CD14-positive monocyte (primary cell): ENCODE data around the gene NFAM1. TPM values are rescaled to one million over a fixed set of nuclear protein-coding genes. Genes with fewer than 3 reads are reported as not detected.

Experiments used
- DNase-seq, 3 donors: peaks; one replicate each; pipeline ENCODE4 v3.0.0-alpha.2; 2011 to 2022
- H2AFZ ChIP-seq: 2 replicates; pipeline ENCODE4 v1.6.0; 2012; ENCODE audit warnings: mild to moderate bottlenecking, low read depth, low read length, inconsistent platforms; ENCODE audit not compliant: insufficient read depth, poor library complexity, severe bottlenecking
- H3K27ac ChIP-seq, 2 donors: 1 replicate in 1 of 2; 2 replicates in 1 of 2; pipeline ENCODE4 v1.5.1; 2012 to 2013; ENCODE audit warnings: low read length in 2 of 2, control low read depth in 1 of 2, inconsistent platforms in 1 of 2, low read depth in 1 of 2, mild to moderate bottlenecking in 1 of 2
- H3K27me3 ChIP-seq, 2 donors: one replicate each; pipeline versions ENCODE4 v1.6.0 to v1.6.1; 2011 to 2013; ENCODE audit warnings: low read length in 2 of 2; ENCODE audit not compliant: control insufficient read depth in 2 of 2, insufficient read depth in 2 of 2
- H3K36me3 ChIP-seq, 2 donors: replicated peaks in 1 of 2; 1 replicate in 1 of 2; 2 replicates in 1 of 2; pipeline versions ENCODE4 v1.5.1 to v1.6.1; 2012 to 2013; ENCODE audit warnings: low read length in 2 of 2, control low read depth in 1 of 2, inconsistent platforms in 1 of 2, mild to moderate bottlenecking in 1 of 2; ENCODE audit not compliant: insufficient read depth in 2 of 2, control insufficient read depth in 1 of 2
- H3K4me1 ChIP-seq, 2 donors: 1 replicate in 1 of 2; 2 replicates in 1 of 2; pipeline versions ENCODE4 v1.5.1 to v1.6.1; 2012 to 2013; ENCODE audit warnings: low read length in 2 of 2, control low read depth in 1 of 2, inconsistent platforms in 1 of 2, mild to moderate bottlenecking in 1 of 2, moderate library complexity in 1 of 2; ENCODE audit not compliant: insufficient read depth in 2 of 2, control insufficient read depth in 1 of 2
- H3K4me2 ChIP-seq: replicated peaks from 2 replicates; pipeline ENCODE3; 2012; ENCODE audit warnings: low read length, moderate library complexity, mild to moderate bottlenecking; ENCODE audit not compliant: poor library complexity, severe bottlenecking; ENCODE audit errors: extremely low read depth
- H3K4me3 ChIP-seq, 3 experiments: fragments of 200-600 bp in 1 of 3; sonication (generic) in 1 of 3; replicated peaks in 1 of 3; 1 replicate in 2 of 3; 2 replicates in 1 of 3; pipeline ENCODE4 v1.5.1; 2011 to 2013; ENCODE audit warnings: low read length in 3 of 3, mild to moderate bottlenecking in 3 of 3, control low read depth in 2 of 3, low read depth in 2 of 3, inconsistent platforms in 1 of 3, moderate library complexity in 1 of 3
- H3K79me2 ChIP-seq: 2 replicates; pipeline ENCODE4 v1.6.0; 2012; ENCODE audit warnings: mild to moderate bottlenecking, control low read depth, inconsistent platforms, low read length, moderate library complexity; ENCODE audit not compliant: insufficient read depth
- H3K9ac ChIP-seq: 2 replicates; pipeline ENCODE4 v1.6.0; 2017; ENCODE audit warnings: low read length, mild to moderate bottlenecking; ENCODE audit not compliant: insufficient read depth, poor library complexity, severe bottlenecking
- H3K9me3 ChIP-seq, 2 donors: replicated peaks in 1 of 2; 1 replicate in 1 of 2; 2 replicates in 1 of 2; pipeline versions ENCODE4 v1.5.1 to v1.6.1; 2012 to 2013; ENCODE audit warnings: low read length in 2 of 2, control low read depth in 1 of 2; ENCODE audit not compliant: control insufficient read depth in 1 of 2, insufficient read depth in 1 of 2
- H4K20me1 ChIP-seq: 2 replicates; pipeline ENCODE4 v1.6.0; 2012; ENCODE audit warnings: mild to moderate bottlenecking, low read length, control low read depth, moderate library complexity; ENCODE audit not compliant: insufficient read depth
- H3K27ac Mint-ChIP-seq, 7 donors: one replicate each; pipeline ENCODE4 v1.8.0; 2020; ENCODE audit warnings: mild to moderate bottlenecking in 7 of 7, mixed read lengths in 7 of 7, moderate library complexity in 6 of 7, inconsistent platforms in 2 of 7
- H3K27me3 Mint-ChIP-seq, 3 donors: one replicate each; pipeline ENCODE4 v1.8.0; 2021 to 2022; ENCODE audit warnings: low read depth in 3 of 3, mild to moderate bottlenecking in 3 of 3, mixed read lengths in 3 of 3, moderate library complexity in 3 of 3, inconsistent platforms in 1 of 3
- H3K36me3 Mint-ChIP-seq, 2 donors: one replicate each; pipeline ENCODE4 v1.8.0; 2020; ENCODE audit warnings: mixed read lengths in 2 of 2, inconsistent platforms in 1 of 2, mild to moderate bottlenecking in 1 of 2
- H3K4me1 Mint-ChIP-seq: one replicate; pipeline ENCODE4 v1.8.0; 2020; ENCODE audit warnings: mild to moderate bottlenecking, mixed read lengths
- H3K4me3 Mint-ChIP-seq, 2 donors: one replicate each; pipeline ENCODE4 v1.8.0; 2020; ENCODE audit warnings: mild to moderate bottlenecking in 2 of 2, mixed read lengths in 2 of 2, moderate library complexity in 1 of 2
- H3K9me3 Mint-ChIP-seq, 7 donors: one replicate each; pipeline ENCODE4 v1.8.0; 2020 to 2022; ENCODE audit warnings: mixed read lengths in 7 of 7, mild to moderate bottlenecking in 6 of 7, moderate library complexity in 6 of 7, inconsistent platforms in 2 of 7
- CTCF ChIP-seq: fragments of 200-600 bp; IDR thresholded peaks from one replicate; pipeline ENCODE4 v1.8.0; 2022; ENCODE audit warnings: antibody characterized with exemption, mild to moderate bottlenecking
- WGBS: methylation state at CpG from one replicate; pipeline ENCODE4 v1.1.5; 2013; ENCODE audit warnings: missing lambda C conversion rate; ENCODE audit not compliant: insufficient coverage; 5-methylcytosine and 5-hydroxymethylcytosine counted together
- intact Hi-C, 2 donors: fragments of 100-400 bp; cut with micrococcal nuclease; formaldehyde crosslinking; loops; one replicate each; pipeline versions ENCODE4 v1.15.0 to v1.15.1; 2023
- polyA plus RNA-seq, 3 donors: library from polyadenylated mRNA; depleted of rRNA in 1 of 3; unstranded in 2 of 3; stranded (reverse) in 1 of 3; fragments of 300-500 nt in 2 of 3; fragments of >200 nt in 1 of 3; fragmentation: Illumina TruSeq in 2 of 3; gene quantifications; 1 replicate in 2 of 3; 2 replicates in 1 of 3; pipeline ENCODE4 v1.2.3, GENCODE V29; 2012 to 2021

Gene NFAM1
- polyA plus RNA-seq, 3 donors, result 36.0 to 71.0 (median 69.7) TPM

- no peak overlapping the region for H3K4me3 ChIP-seq
- H4K20me1 ChIP-seq, result peaks cover 99% of the 10 kb centered on the region
- TF ChIP-seq CTCF, result no peak
- H3K36me3 ChIP-seq, result peaks cover 88 to 98% of the 10 kb centered on the region in 2 donors
- H3K27me3 ChIP-seq, result no peaks in the 10 kb centered on the region
- DNase-seq, result no peak
- Mint-ChIP-seq H3K36me3 (peaks cover 76 to 99% of the 10 kb centered on the region in 2 donors), H3K4me1 (no peaks in the 10 kb centered on the region), H3K9me3 (no peaks in the 10 kb centered on the region), H3K27me3 (peaks cover 0 to 1% (median 0%) of the 10 kb centered on the region in 3 donors), H3K27ac (peak overlapping the region in 2 of 7 donors; percentile 45 to 68), H3K4me3 (no peak overlapping the region)
- H3K79me2 ChIP-seq, result no peaks in the 10 kb centered on the region
- no peak overlapping the region for H2AFZ ChIP-seq
- WGBS, result 97% methylated on average over 4 of the region's 6 CpGs
- no peak overlapping the region for H3K4me2 ChIP-seq
- H3K9ac ChIP-seq, result no peak overlapping the region
- no peaks in the 10 kb centered on the region for H3K4me1 ChIP-seq
- intact Hi-C loops, result no loop called here
- no peaks in the 10 kb centered on the region for H3K9me3 ChIP-seq
- peak overlapping the region in 1 of 2 donors; percentile 7 for H3K27ac ChIP-seq
Observed at GRCh38 chr22:42387631-42388030, 44.6 kb downstream of the NFAM1 start.

- H3K36me3 Mint-ChIP-seq, result peaks cover 69 to 89% of the 10 kb centered on the region in 2 donors
- H3K27ac ChIP-seq, result no peak overlapping the region
- no peaks in the 10 kb centered on the region for H3K9me3 Mint-ChIP-seq
- peaks cover 80 to 84% of the 10 kb centered on the region in 2 donors for H3K36me3 ChIP-seq
- DNase-seq, result no peak
- no peaks in the 10 kb centered on the region for H3K4me1 ChIP-seq
- WGBS, result 95% methylated on average over 8 of the region's 8 CpGs
- H3K27me3 ChIP-seq, result no peaks in the 10 kb centered on the region
- H2AFZ ChIP-seq, result no peak overlapping the region
- H3K4me1 Mint-ChIP-seq, result no peaks in the 10 kb centered on the region
- H3K79me2 ChIP-seq, result no peaks in the 10 kb centered on the region
- intact Hi-C loops, result no loop called here
- peaks cover 0 to 2% (median 1%) of the 10 kb centered on the region in 3 donors for H3K27me3 Mint-ChIP-seq
- no peak overlapping the region for H3K9ac ChIP-seq
- no peak overlapping the region for H3K4me2 ChIP-seq
- no peak overlapping the region for H3K4me3 ChIP-seq
- H3K4me3 Mint-ChIP-seq, result no peak overlapping the region
- peak overlapping the region in 1 of 7 donors; percentile 79 for H3K27ac Mint-ChIP-seq
- H3K9me3 ChIP-seq, result no peaks in the 10 kb centered on the region
- peaks cover 100% of the 10 kb centered on the region for H4K20me1 ChIP-seq
- TF ChIP-seq CTCF, result no peak
Observed at GRCh38 chr22:42385696-42386095, 46.5 kb downstream of the NFAM1 start.
